ENCODE results near the gene DHRS7B.
"Not testable (repeated sequence)": the region's sequence is repeated elsewhere in the genome, so short reads cannot be mapped to it uniquely, and the experiment has no call there.

Gene DHRS7B

GRCh38 chr17:21218101-21218500 lies 91.3 kb downstream of the DHRS7B start:
- H3K36me3 ChIP-seq (ENCODE audit: control insufficient read depth, insufficient read depth, low read length) = peaks cover 15% of the 10 kb centered on the region
- H3K4me3 ChIP-seq (ENCODE audit: extremely low read depth, insufficient read depth, low read length, poor library complexity, severe bottlenecking) = no peak overlapping the region
- H3K27ac ChIP-seq (ENCODE audit: low read depth, low read length, severe bottlenecking) = no peak overlapping the region
- WGBS, 2 experiments (ENCODE audit: insufficient coverage in 2 of 2) = 40 to 75% methylated on average over 1 of the region's 3 CpGs
- H3K9me3 ChIP-seq (ENCODE audit: control insufficient read depth, low read length) = peaks cover 8% of the 10 kb centered on the region
- H3K4me1 ChIP-seq (ENCODE audit: control insufficient read depth, insufficient read depth, low read length, poor library complexity, severe bottlenecking) = peaks cover 8% of the 10 kb centered on the region

GRCh38 chr17:21218831-21219380 lies 92.1 kb downstream of the DHRS7B start:
- 89 to 100% methylated on average over 2 to 3 of the region's 3 CpGs for WGBS, 2 experiments (ENCODE audit: insufficient coverage in 2 of 2)
- H3K27ac ChIP-seq (ENCODE audit: low read depth, low read length, severe bottlenecking) = no peak overlapping the region

GRCh38 chr17:21223086-21223485 lies 96.3 kb downstream of the DHRS7B start:
- peaks cover 11% of the 10 kb centered on the region for H3K36me3 ChIP-seq (ENCODE audit: control insufficient read depth, insufficient read depth, low read length)
- H3K4me1 ChIP-seq (ENCODE audit: control insufficient read depth, insufficient read depth, low read length, poor library complexity, severe bottlenecking) = no peaks in the 10 kb centered on the region
- H3K27ac ChIP-seq (ENCODE audit: low read depth, low read length, severe bottlenecking) = no peak overlapping the region
- peaks cover 8% of the 10 kb centered on the region for H3K9me3 ChIP-seq (ENCODE audit: control insufficient read depth, low read length)
- no peak overlapping the region for H3K4me3 ChIP-seq (ENCODE audit: extremely low read depth, insufficient read depth, low read length, poor library complexity, severe bottlenecking)
- 90 to 94% methylated on average over 5 to 6 of the region's 6 CpGs for WGBS, 2 experiments (ENCODE audit: insufficient coverage in 2 of 2)

More at GRCh38 chr17:21218831-21219380, 92.1 kb downstream of the DHRS7B start:
- H3K36me3 ChIP-seq (ENCODE audit: control insufficient read depth, insufficient read depth, low read length) = peaks cover 15% of the 10 kb centered on the region
- H3K9me3 ChIP-seq (ENCODE audit: control insufficient read depth, low read length) = peaks cover 8% of the 10 kb centered on the region
- H3K4me1 ChIP-seq (ENCODE audit: control insufficient read depth, insufficient read depth, low read length, poor library complexity, severe bottlenecking) = peaks cover 8% of the 10 kb centered on the region
- H3K4me3 ChIP-seq (ENCODE audit: extremely low read depth, insufficient read depth, low read length, poor library complexity, severe bottlenecking) = no peak overlapping the region

- H3K9me3 ChIP-seq (ENCODE audit: control insufficient read depth, low read length); H3K27ac ChIP-seq (ENCODE audit: low read depth, low read length, severe bottlenecking); H3K4me1 ChIP-seq (ENCODE audit: control insufficient read depth, insufficient read depth, low read length, poor library complexity, severe bottlenecking); H3K36me3 ChIP-seq (ENCODE audit: control insufficient read depth, insufficient read depth, low read length); H3K4me3 ChIP-seq (ENCODE audit: extremely low read depth, insufficient read depth, low read length, poor library complexity, severe bottlenecking): not testable (repeated sequence)
- 91% methylated on average over 7 to 9 of the region's 11 CpGs for WGBS, 2 experiments (ENCODE audit: insufficient coverage in 2 of 2)
Measured at GRCh38 chr17:21227277-21227676, 100.5 kb downstream of the DHRS7B start.

- 88 to 100% methylated on average over 4 of the region's 4 CpGs for WGBS, 2 experiments (ENCODE audit: insufficient coverage in 2 of 2)
- H3K4me1 ChIP-seq (ENCODE audit: control insufficient read depth, insufficient read depth, low read length, poor library complexity, severe bottlenecking) = no peaks in the 10 kb centered on the region
- no peaks in the 10 kb centered on the region for H3K36me3 ChIP-seq (ENCODE audit: control insufficient read depth, insufficient read depth, low read length)
- H3K4me3 ChIP-seq (ENCODE audit: extremely low read depth, insufficient read depth, low read length, poor library complexity, severe bottlenecking) = no peak overlapping the region
- no peak overlapping the region for H3K27ac ChIP-seq (ENCODE audit: low read depth, low read length, severe bottlenecking)
- no peaks in the 10 kb centered on the region for H3K9me3 ChIP-seq (ENCODE audit: control insufficient read depth, low read length)
Measured at GRCh38 chr17:21228111-21228510, 101.3 kb downstream of the DHRS7B start.

GRCh38 chr17:21228845-21229244 lies 102.1 kb downstream of the DHRS7B start:
- H3K4me3 ChIP-seq (ENCODE audit: extremely low read depth, insufficient read depth, low read length, poor library complexity, severe bottlenecking) = no peak overlapping the region
- H3K9me3 ChIP-seq (ENCODE audit: control insufficient read depth, low read length) = no peaks in the 10 kb centered on the region
- no peaks in the 10 kb centered on the region for H3K4me1 ChIP-seq (ENCODE audit: control insufficient read depth, insufficient read depth, low read length, poor library complexity, severe bottlenecking)
- WGBS, 2 experiments (ENCODE audit: insufficient coverage in 2 of 2) = 100% methylated on average over 1 of the region's 2 CpGs; no CpG with 5 or more reads in 1 of the 2 experiments
- no peak overlapping the region for H3K27ac ChIP-seq (ENCODE audit: low read depth, low read length, severe bottlenecking)
- H3K36me3 ChIP-seq (ENCODE audit: control insufficient read depth, insufficient read depth, low read length) = no peaks in the 10 kb centered on the region

GRCh38 chr17:21231533-21231932 lies 104.8 kb downstream of the DHRS7B start:
- 76 to 87% methylated on average over 4 to 6 of the region's 6 CpGs for WGBS, 2 experiments (ENCODE audit: insufficient coverage in 2 of 2)
- H3K36me3 ChIP-seq (ENCODE audit: control insufficient read depth, insufficient read depth, low read length) = no peaks in the 10 kb centered on the region
- H3K4me1 ChIP-seq (ENCODE audit: control insufficient read depth, insufficient read depth, low read length, poor library complexity, severe bottlenecking) = no peaks in the 10 kb centered on the region
- H3K4me3 ChIP-seq (ENCODE audit: extremely low read depth, insufficient read depth, low read length, poor library complexity, severe bottlenecking) = no peak overlapping the region
- no peak overlapping the region for H3K27ac ChIP-seq (ENCODE audit: low read depth, low read length, severe bottlenecking)
- H3K9me3 ChIP-seq (ENCODE audit: control insufficient read depth, low read length) = no peaks in the 10 kb centered on the region

- Histone ChIP-seq H3K4me3 (ENCODE audit: extremely low read depth, insufficient read depth, low read length, poor library complexity, severe bottlenecking) (no peak overlapping the region), H3K4me1 (ENCODE audit: control insufficient read depth, insufficient read depth, low read length, poor library complexity, severe bottlenecking) (no peaks in the 10 kb centered on the region), H3K36me3 (ENCODE audit: control insufficient read depth, insufficient read depth, low read length) (no peaks in the 10 kb centered on the region), H3K9me3 (ENCODE audit: control insufficient read depth, low read length) (no peaks in the 10 kb centered on the region), H3K27ac (ENCODE audit: low read depth, low read length, severe bottlenecking) (no peak overlapping the region)
- 88 to 96% methylated on average over 2 to 3 of the region's 4 CpGs for WGBS, 2 experiments (ENCODE audit: insufficient coverage in 2 of 2)
Measured at GRCh38 chr17:21232033-21232749, 105.4 kb downstream of the DHRS7B start.

GRCh38 chr17:21233581-21234347 lies 107.0 kb downstream of the DHRS7B start:
- no peaks in the 10 kb centered on the region for H3K9me3 ChIP-seq (ENCODE audit: control insufficient read depth, low read length)
- H3K4me1 ChIP-seq (ENCODE audit: control insufficient read depth, insufficient read depth, low read length, poor library complexity, severe bottlenecking) = no peaks in the 10 kb centered on the region
- 81 to 82% methylated on average over 5 to 7 of the region's 7 CpGs for WGBS, 2 experiments (ENCODE audit: insufficient coverage in 2 of 2)
- H3K4me3 ChIP-seq (ENCODE audit: extremely low read depth, insufficient read depth, low read length, poor library complexity, severe bottlenecking) = no peak overlapping the region
- H3K27ac ChIP-seq (ENCODE audit: low read depth, low read length, severe bottlenecking) = no peak overlapping the region
- H3K36me3 ChIP-seq (ENCODE audit: control insufficient read depth, insufficient read depth, low read length) = no peaks in the 10 kb centered on the region

GRCh38 chr17:21235921-21236320 lies 109.2 kb downstream of the DHRS7B start:
- Histone ChIP-seq H3K27ac (ENCODE audit: low read depth, low read length, severe bottlenecking) (no peak overlapping the region), H3K36me3 (ENCODE audit: control insufficient read depth, insufficient read depth, low read length) (no peaks in the 10 kb centered on the region), H3K4me3 (ENCODE audit: extremely low read depth, insufficient read depth, low read length, poor library complexity, severe bottlenecking) (no peak overlapping the region), H3K9me3 (ENCODE audit: control insufficient read depth, low read length) (no peaks in the 10 kb centered on the region), H3K4me1 (ENCODE audit: control insufficient read depth, insufficient read depth, low read length, poor library complexity, severe bottlenecking) (peaks cover 13% of the 10 kb centered on the region)
- WGBS, 2 experiments (ENCODE audit: insufficient coverage in 2 of 2) = 67 to 71% methylated on average over 1 of the region's 1 CpG
